Hypothalamus (tissue), 51 donors: ENCODE measurements around the gene MUS81.

Experiments used
- DNase-seq, 51 donors: peaks; one replicate each; lab custom pipeline; 2025; lab: John Stamatoyannopoulos, UW

MUS81 gene

DNA sequence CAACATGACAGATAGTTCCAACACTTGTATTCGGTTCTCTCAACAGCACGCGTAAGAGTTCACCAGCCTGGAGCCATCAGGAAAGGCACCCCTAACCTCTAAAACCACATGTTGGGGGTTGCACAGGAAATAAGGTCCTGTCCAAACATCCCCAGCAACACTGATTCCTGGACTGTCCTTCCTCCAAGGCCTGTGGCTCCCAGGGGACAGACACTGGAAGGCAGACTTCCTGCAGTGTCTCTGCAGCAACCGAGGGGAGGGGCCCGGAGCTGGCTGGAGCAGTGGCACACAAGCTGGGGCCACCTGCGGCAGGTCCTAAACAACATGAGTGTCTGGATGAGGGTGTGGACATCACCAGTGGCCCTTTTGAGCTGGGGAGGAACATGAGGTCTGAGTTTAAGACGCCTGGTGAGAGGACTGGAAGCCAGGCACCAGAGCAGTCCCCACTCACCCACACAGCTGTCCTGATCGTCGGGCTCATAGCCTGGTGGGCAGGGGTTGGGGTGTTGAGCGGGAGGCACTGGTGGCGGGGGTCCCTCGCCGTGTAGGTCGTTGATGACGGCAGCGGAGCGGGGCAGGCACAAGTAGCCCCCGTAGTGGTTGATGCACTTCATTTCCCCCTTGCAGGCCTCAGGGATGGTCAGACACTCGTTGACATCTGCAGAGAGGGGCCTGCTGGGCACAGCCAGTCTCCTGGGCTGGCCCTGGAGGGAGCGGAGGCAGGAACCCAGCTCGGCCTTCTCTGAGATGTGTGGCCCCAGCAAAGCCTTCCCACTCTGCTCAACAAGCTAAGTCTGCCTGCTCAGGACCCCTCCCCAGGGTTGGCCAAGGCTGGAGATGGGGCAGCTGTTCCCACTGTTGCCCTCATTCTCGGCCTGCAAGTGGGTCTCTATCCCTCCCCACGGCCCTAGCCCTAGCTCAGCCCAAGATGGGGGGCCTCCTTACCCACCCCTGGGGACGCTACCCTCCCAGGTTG lies 10.8 kb downstream of the MUS81 start:
- no peak for DNase-seq

GRCh38 chr11:65871811-65872548 lies 11.7 kb downstream of the MUS81 start:
- peak in 7 of 51 donors; percentile 8 to 41 (median 25) for DNase-seq

DNA sequence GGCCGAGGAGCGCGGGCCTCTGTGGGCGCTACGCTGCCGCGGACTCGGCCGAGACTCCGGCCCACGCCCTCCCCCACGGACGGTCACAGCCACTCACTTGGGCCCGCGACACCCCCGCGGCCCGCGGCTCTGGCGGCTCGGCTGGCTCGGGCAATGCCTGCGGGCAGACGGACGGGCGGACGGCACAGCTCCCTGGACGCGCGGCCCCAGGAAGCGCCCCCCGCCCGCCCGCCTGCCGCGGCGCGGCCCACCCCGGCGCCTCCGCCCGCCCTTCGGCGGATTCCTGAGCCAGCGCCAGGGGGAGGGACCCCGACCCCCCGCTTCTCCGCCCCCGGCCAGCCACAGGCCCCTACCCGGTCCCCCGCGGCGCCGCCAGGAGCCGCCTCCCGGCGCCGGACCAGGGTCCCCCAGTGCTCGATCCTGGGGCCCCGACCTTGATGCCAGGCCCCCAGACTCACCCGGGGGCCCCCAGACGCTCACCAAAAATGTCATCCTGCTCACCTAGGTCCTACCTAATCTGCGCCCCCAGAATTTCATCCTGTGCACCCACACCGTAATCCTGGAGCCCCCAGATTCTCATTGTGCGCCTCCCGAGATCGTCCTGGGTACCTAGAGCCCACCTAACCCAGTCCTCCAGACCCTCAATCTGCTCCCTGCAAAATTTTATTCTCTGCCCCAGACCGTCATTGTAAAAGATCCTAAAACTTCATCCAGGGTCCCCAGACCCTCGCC lies 12.5 kb downstream of the MUS81 start, which contains the start of gene EFEMP2:
Gene EFEMP2, minus strand, starts transcription at position 215 of the 732 bp plus-strand sequence. CDS start 446 bp downstream, outside the sequence.
- peak in 10 of 51 donors; percentile 13 to 44 (median 26) for DNase-seq

- DNase-seq: peak; percentile 24 to 97 (median 86)
Observed at GRCh38 chr11:65873318-65874156, 13.3 kb downstream of the MUS81 start.

GRCh38 chr11:65879617-65880016 lies 19.4 kb downstream of the MUS81 start, which contains the start of gene CTSW:
Gene CTSW (plus strand): TSS chr11:65879837. CDS start chr11:65879855, 18 bp downstream.
- no peak for DNase-seq

DNA sequence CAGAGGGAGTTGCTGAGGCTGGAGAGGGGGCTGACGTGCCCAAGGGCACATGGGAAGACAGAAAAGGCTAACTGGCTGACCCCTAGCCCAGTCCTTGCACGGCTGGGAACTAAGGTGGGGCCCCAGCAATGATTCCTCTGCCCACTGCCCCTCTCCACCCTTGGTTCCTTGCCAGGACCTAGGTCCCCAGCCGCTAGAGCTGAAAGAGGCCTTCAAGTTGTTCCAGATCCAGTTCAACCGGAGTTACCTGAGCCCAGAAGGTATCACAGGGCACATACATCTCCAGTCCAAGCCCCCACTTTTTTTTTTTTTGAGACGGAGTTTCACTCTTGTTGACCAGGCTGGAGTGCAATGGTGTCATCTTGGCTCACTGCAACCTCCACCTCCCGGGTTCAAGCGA lies 19.8 kb downstream of the MUS81 start:
- DNase-seq: no peak

DNA sequence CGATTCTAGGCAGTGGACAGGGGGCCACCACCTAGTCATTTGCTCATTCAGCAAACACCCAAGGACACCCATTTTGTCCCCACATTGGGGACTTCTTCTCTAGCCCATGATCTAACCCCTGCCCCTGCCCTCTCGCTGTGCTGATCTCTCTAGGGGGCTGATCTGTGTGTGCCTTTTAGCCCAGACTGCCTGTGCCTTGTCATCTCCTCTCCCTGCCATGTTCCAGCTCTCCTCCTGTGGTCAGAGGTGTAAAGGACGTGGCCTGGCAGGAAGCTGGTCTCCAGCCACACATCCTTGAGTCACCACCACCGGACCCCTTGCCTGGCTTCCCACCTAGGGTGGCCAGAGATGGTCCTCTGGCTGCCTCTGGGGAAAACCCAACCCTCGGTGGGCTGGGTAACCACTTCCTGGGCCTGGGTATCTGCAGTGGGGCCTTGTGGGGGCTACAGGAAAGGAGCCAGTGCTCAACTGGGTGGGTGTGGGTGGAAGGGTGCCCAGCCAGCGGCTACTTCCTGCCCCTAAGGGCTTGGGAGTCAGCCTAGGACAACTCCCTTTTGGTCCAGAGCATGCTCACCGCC lies 20.7 kb downstream of the MUS81 start:
- no peak for DNase-seq

DNA sequence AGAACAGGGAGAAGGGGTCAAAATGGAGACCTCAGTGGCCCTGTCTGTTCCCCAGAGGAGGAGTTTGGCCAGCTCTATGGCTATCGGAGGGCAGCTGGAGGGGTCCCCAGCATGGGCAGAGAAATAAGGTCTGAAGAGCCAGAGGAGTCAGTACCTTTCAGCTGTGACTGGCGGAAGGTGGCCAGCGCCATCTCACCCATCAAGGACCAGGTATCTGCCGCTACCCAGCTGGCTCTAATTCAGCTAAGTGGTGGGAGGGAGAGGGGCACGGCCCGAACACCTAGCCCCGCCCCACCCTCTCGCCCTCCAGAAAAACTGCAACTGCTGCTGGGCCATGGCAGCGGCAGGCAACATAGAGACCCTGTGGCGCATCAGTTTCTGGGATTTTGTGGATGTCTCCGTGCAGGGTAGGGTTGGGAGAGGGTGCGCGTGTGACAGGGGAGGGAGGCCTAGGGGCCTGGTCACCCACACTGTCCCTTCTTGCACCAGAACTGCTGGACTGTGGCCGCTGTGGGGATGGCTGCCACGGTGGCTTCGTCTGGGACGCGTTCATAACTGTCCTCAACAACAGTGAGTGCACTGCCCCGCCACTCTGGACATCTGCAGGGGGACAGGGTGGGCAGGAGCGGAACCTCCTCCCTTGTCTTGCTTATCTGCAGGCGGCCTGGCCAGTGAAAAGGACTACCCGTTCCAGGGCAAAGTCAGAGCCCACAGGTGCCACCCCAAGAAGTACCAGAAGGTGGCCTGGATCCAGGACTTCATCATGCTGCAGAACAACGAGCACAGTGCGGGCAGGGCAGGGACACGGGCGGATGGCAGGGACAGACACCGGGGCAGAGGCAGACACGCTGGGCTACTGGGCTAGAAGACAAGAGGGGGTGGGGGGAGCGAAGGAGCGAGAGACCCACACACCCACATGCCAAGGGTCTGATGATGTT lies 22.2 kb downstream of the MUS81 start:
- DNase-seq: no peak

GRCh38 chr11:65883058-65883761 lies 23.0 kb downstream of the MUS81 start:
- DNase-seq: no peak

DNA sequence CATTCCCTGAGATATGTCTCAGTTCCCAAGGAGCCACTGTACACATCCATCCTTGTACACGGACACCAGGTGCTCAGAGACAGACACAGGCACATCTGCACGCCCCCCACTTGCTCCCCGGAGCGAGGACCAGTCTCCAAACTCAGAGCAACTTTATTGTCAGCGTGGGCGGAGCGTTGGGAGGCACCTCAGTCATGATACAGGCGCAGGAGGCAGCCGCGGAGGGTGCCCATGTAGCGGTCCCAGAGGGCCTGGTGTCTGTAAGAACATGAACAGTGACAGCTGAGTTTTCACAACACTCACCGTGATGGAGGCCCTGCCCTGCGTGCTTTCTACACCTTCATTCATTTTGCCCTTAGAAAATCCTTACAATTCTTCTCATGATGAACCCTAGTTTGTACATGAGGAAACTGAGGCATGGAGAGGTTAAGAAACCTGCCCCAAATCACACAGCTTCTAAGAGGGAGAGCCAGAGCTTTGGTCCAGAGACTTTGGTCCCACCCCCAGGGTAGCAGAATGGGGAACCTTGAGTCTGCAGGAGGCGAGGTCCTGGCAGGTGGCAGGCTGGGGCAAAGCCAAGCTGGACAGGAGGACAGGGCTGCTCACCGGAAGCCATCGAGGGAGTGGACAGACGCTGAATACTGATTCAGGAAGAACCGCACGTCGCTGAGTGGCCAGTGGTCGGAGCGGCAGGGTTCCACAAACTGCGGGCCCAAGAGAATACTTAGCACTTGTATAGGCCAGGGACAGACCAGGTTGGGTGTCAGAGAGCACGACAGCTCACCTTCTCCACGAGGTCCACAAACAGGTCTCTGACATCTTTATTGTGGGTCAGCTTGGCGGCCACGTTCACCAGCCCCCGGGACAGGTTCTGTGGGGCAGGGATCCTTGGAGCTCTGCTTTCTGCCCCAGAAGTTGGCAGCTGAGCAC lies 23.8 kb downstream of the MUS81 start:
- peak in 1 of 51 donors; percentile 6 for DNase-seq

- peak in 48 of 51 donors; percentile 13 to 85 (median 56) for DNase-seq
Observed at GRCh38 chr11:65884716-65885092, 24.5 kb downstream of the MUS81 start.

DNA sequence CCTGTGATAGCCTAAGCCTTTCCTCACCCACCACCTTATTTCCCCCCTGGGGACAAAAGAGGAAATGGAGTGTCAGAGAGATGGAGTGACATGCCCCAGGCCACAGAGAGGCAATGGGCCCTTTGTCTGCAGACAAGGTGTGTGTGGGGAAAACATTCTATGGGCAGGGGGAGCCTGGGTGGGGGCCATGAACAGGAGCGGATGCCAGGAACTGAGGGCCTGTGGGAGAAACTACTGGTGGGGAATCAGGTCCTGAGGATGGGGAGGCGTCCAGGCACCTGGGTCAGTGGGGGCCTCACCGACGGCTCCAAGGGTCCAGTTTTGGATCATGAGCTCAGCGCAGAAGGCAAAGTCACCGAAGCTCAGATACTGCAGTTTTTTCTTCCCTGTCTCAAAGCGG lies 25.0 kb downstream of the MUS81 start:
- DNase-seq: no peak

GRCh38 chr11:65885808-65886536 lies 25.7 kb downstream of the MUS81 start:
- DNase-seq: no peak

DNA sequence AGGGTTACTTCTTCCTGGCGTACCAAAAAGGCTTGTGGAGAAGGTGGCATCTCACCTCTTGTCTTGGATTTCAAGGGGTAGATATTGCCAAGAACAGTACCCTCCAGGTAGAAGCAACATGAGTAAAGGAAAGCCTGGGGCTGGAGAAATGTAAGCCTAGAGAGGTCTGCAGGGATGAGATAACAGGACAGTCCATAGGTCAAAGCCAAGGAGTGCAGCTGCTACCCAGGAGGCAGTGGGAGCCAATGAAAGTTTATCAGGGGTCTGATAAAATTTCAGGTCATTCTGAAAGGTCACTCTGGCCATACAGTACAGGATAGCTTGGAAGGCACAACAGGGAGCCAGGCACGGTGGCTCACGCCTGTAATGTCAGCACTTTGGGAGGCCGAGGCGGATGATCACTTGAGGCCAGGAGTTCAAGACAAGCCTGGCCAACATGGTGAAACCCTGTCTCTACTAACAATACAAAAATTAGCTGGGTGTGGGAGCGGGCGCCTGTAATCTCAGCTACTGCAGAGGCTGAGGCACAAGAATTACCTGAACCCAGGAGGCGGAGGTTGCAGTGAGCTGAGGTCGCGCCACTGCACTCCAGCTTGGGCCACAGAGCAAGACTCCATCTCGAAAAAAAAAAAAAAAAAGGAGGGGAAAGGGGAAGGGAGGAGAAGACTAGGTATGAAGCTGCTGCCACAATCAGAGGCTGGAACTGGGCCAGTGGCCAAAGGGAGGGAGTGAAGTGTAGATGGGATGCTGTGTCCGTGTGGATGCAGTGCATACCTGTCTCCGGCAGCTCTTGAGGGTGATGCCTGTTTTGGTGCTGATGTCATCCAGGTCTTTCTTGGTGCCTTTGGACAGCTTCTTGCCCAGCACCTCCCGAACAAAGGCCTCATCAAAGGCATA lies 26.8 kb downstream of the MUS81 start:
- DNase-seq: no peak

GRCh38 chr11:65887723-65888162 lies 27.5 kb downstream of the MUS81 start:
- DNase-seq: no peak
